ENCODE measurements around the gene CUL9. TPM values are rescaled to one million over a fixed set of nuclear protein-coding genes. Genes with fewer than 3 reads are reported as not detected.

CUL9 gene
- total RNA-seq, 1 experiment from 2014 or later, result 30.4 TPM

DNA sequence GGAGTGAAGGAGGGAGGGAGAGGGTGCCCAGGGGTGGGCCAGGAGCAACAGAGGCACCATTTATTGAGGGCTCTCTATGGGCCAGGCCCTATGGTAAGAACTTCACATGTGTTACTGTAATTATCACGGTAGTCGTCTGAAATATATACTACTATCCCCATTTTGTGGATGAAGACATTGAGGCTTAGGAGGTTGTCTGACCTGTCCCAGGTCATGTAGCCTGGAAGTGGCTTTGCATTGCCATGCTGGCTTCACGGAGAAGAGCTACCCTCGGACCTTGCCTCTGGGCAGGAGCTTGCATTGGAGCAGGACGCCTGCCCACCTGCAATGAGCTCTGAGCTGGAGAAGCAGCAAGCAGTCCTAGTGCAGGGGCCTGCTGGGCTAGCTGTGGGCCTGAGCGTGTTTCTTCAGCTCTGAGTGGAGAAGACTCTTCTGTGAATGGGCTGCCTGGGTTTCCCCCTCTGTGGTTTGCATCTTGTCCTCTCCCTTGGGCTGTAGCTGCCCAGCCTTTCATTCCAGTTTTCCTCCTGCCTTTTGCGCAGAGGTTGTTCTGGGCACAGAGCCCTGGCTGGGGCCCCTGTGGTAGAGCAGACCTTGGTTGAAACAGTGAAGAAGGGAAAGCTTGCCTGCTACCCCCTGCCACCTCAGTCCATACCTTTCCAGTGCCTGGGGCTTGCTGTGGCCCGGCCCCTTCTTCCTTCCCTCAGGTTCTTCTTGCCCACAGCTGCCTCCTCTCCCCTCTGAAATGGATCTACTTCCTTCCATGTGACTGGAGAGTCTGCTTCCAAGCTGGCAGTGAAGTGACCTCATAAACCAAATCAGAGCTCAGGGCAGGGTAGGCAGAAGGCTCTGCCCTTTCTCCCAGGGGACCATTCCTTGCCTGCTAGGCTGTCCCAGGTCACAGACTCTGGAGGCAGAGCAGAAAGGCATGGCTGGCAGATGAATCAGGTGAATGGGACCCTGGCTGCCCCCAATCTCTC is 35.0 kb upstream of the CUL9 start:
- BruUV-seq (replicated peaks), result no TSS peak
- no peaks in the 10 kb centered on the region for H3K27me3 ChIP-seq (ENCODE audit: low read length)
- H4K20me1 ChIP-seq (ENCODE audit: low read length), result no peaks in the 10 kb centered on the region
- ATAC-seq (no peak), DNase-seq (no peak)
- H3K9me2 ChIP-seq (replicated peaks; ENCODE audit: low read length), result no peaks in the 10 kb centered on the region
- no peak overlapping the region for H3K4me3 ChIP-seq (ENCODE audit: low read length)
- no peak overlapping the region for H3K4me2 ChIP-seq (ENCODE audit: low read length)
- peaks cover 8% of the 10 kb centered on the region for H3F3A ChIP-seq (ENCODE audit: low read length, unreplicated experiment)
- no peak overlapping the region for H3K9ac ChIP-seq (ENCODE audit: low read length)
- no peak overlapping the region for H2AFZ ChIP-seq (ENCODE audit: low read length)
- TF ChIP-seq EZH2phosphoT487 (IDR thresholded peaks at IDR 0.05; ENCODE audit: borderline replicate concordance, low read length), result no peak
- TF ChIP-seq, protein P1, sequence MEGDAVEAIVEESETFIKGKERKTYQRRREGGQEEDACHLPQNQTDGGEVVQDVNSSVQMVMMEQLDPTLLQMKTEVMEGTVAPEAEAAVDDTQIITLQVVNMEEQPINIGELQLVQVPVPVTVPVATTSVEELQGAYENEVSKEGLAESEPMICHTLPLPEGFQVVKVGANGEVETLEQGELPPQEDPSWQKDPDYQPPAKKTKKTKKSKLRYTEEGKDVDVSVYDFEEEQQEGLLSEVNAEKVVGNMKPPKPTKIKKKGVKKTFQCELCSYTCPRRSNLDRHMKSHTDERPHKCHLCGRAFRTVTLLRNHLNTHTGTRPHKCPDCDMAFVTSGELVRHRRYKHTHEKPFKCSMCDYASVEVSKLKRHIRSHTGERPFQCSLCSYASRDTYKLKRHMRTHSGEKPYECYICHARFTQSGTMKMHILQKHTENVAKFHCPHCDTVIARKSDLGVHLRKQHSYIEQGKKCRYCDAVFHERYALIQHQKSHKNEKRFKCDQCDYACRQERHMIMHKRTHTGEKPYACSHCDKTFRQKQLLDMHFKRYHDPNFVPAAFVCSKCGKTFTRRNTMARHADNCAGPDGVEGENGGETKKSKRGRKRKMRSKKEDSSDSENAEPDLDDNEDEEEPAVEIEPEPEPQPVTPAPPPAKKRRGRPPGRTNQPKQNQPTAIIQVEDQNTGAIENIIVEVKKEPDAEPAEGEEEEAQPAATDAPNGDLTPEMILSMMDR (conservative IDR thresholded peaks at IDR 0.05; ENCODE audit: low read depth, low read length), result no peak
- TF ChIP-seq EZH2 (IDR thresholded peaks at IDR 0.05; ENCODE audit: low read length, unreplicated experiment), result no peak
- no peak overlapping the region for H3K27ac ChIP-seq (ENCODE audit: low read length)
- intact Hi-C loops (cut with micrococcal nuclease), result no loop called here
- H3K79me2 ChIP-seq (ENCODE audit: low read length), result no peaks in the 10 kb centered on the region
- peaks cover 39% of the 10 kb centered on the region for H3K4me1 ChIP-seq (ENCODE audit: insufficient read depth, low read length)
- ChIA-PET POLR2A (ENCODE audit: unreplicated experiment) (interaction anchor here (0.6 kb wide), 1 partner anchor 83 kb away, joined by 5 read pairs; no protein-coding TSS in a partner anchor), CTCF (no interaction called here)
- no peaks in the 10 kb centered on the region for H3K36me3 ChIP-seq (ENCODE audit: low read depth, low read length)
- H3K9me3 ChIP-seq (ENCODE audit: low read length), result no peaks in the 10 kb centered on the region

DNA sequence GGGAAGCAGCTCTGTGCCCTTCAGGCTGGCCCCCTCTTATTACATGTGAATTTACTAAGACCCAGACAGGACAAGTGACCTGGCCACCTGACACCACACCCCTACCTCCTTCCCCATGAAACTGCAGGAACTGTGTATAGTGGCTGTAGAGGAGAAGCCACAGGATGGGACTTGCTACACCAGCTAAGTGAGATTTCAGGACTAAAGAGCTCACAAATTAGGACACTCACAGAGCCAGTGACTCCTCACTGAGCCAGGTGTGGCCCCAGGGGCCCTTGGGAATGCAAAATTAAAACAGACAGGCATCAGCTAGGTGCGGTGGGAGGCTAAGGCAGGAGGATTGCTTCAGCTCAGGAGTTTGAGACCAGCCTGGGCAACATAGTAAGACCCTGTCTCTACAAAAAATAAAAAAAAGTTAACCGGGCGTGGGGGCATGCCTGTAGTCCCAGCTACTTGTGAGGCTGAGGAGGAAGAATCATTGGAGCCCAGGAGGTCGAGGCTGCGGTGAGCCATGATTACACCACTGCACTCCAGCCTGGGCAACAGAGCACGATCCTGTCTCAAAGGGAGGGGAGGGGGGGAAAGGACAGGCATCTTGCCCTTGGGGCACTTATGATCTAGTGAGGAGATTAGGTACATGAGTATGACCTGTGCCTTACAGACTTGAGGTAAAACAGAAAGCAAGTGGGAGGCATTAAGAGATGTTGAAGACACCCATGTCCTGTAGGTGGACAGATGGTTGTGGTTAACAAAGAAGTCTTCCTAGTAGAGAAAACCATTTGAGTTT is 34.1 kb upstream of the CUL9 start:
- CTCF ChIA-PET, result no interaction called here
- POLR2A ChIA-PET (ENCODE audit: unreplicated experiment), result no interaction called here
- BruUV-seq (replicated peaks), result no TSS peak

More for the DNA sequence above, 34.1 kb upstream of the CUL9 start:
- no peak for DNase-seq
- Histone ChIP-seq H3K9ac (ENCODE audit: low read length) (no peak overlapping the region), H3K27ac (ENCODE audit: low read length) (no peak overlapping the region), H3K4me1 (ENCODE audit: insufficient read depth, low read length) (peaks cover 39% of the 10 kb centered on the region), H3K27me3 (ENCODE audit: low read length) (no peaks in the 10 kb centered on the region), H4K20me1 (ENCODE audit: low read length) (no peaks in the 10 kb centered on the region), H3K36me3 (ENCODE audit: low read depth, low read length) (no peaks in the 10 kb centered on the region), H3K9me2 (replicated peaks; ENCODE audit: low read length) (no peaks in the 10 kb centered on the region), H3K4me3 (ENCODE audit: low read length) (no peak overlapping the region), H3F3A (ENCODE audit: low read length, unreplicated experiment) (peaks cover 8% of the 10 kb centered on the region), H3K4me2 (ENCODE audit: low read length) (no peak overlapping the region), H3K79me2 (ENCODE audit: low read length) (no peaks in the 10 kb centered on the region), H2AFZ (ENCODE audit: low read length) (no peak overlapping the region), H3K9me3 (ENCODE audit: low read length) (no peaks in the 10 kb centered on the region)
- TF ChIP-seq EZH2phosphoT487 (IDR thresholded peaks at IDR 0.05; ENCODE audit: borderline replicate concordance, low read length) (no peak), EZH2 (IDR thresholded peaks at IDR 0.05; ENCODE audit: low read length, unreplicated experiment) (no peak)
- TF ChIP-seq, protein P1 (conservative IDR thresholded peaks at IDR 0.05; ENCODE audit: low read depth, low read length), result no peak
- intact Hi-C loops (cut with micrococcal nuclease), result no loop called here
- no peak for ATAC-seq
